HL-60 (cell line): ENCODE measurements around the gene RHBDD3.
"Not testable (repeated sequence)": the region's sequence is repeated elsewhere in the genome, so short reads cannot be mapped to it uniquely, and the experiment has no call there.

Experiments used
- DNase-seq, 2 experiments: peaks; one replicate each; pipeline ENCODE4 v3.0.0-alpha.2; 2010 to 2020; ENCODE audit warnings: low read depth in 1 of 2, low spot score in 1 of 2
- H3K27ac ChIP-seq: fragments of 250-450 bp; sonication (Bioruptor Pico); replicated peaks from 2 replicates; pipeline ENCODE4 v1.5.1; 2020; ENCODE audit warnings: mild to moderate bottlenecking, moderate library complexity
- H3K27me3 ChIP-seq: fragments of 250-450 bp; sonication (Bioruptor Pico); 2 replicates; pipeline ENCODE4 v1.5.1; 2021; ENCODE audit warnings: mild to moderate bottlenecking, moderate library complexity; ENCODE audit not compliant: insufficient read depth, poor library complexity, severe bottlenecking
- H3K4me3 ChIP-seq: replicated peaks from 2 replicates; pipeline ENCODE4 v1.5.1; 2011; ENCODE audit warnings: mild to moderate bottlenecking, control low read depth, low read length; ENCODE audit not compliant: insufficient read depth
- GABPA ChIP-seq: IDR thresholded peaks from 2 replicates; pipeline ENCODE4 v1.6.1; 2012; ENCODE audit warnings: low read depth
- POLR2AphosphoS5 ChIP-seq: IDR thresholded peaks from 2 replicates; pipeline ENCODE4 v1.6.1; 2012; ENCODE audit warnings: low read depth
- REST ChIP-seq: IDR thresholded peaks from 2 replicates; pipeline ENCODE4 v1.6.1; 2012; ENCODE audit warnings: low read depth; ENCODE audit not compliant: insufficient replicate concordance
- SPI1 ChIP-seq: IDR thresholded peaks from 2 replicates; pipeline ENCODE4 v1.6.1; 2012; ENCODE audit warnings: low read depth, mild to moderate bottlenecking, borderline replicate concordance
- TF ChIP-seq, protein P1 (sequence below): IDR thresholded peaks from one replicate; pipeline ENCODE4 v1.5.1; 2011; ENCODE audit warnings: low read length, control low read depth, inconsistent platforms; ENCODE audit not compliant: insufficient read depth

RHBDD3 gene

DNA sequence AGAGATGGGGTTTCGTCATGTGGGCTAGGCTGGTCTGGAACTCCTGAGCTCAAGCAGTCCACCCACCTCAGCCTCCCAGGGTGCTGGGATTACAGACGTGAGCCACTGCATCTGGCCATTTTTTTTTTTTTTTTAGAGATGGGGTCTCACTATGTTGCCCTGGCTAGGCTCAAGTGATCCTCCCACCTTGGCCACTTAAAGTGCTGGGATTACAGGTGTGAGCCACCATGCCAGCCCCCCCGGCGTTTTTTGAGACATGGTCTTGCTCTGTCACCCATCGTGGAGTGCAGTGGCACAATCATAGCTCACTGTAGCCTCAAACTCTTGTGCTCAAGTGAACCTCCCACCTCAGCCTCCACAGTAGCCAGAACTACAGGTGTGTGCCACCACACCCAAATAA, 16.5 kb downstream of the RHBDD3 start:
- TF ChIP-seq REST (no peak), GABPA (no peak), SPI1 (no peak), POLR2AphosphoS5 (no peak)
- TF ChIP-seq, protein P1, sequence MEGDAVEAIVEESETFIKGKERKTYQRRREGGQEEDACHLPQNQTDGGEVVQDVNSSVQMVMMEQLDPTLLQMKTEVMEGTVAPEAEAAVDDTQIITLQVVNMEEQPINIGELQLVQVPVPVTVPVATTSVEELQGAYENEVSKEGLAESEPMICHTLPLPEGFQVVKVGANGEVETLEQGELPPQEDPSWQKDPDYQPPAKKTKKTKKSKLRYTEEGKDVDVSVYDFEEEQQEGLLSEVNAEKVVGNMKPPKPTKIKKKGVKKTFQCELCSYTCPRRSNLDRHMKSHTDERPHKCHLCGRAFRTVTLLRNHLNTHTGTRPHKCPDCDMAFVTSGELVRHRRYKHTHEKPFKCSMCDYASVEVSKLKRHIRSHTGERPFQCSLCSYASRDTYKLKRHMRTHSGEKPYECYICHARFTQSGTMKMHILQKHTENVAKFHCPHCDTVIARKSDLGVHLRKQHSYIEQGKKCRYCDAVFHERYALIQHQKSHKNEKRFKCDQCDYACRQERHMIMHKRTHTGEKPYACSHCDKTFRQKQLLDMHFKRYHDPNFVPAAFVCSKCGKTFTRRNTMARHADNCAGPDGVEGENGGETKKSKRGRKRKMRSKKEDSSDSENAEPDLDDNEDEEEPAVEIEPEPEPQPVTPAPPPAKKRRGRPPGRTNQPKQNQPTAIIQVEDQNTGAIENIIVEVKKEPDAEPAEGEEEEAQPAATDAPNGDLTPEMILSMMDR, result no peak

DNA sequence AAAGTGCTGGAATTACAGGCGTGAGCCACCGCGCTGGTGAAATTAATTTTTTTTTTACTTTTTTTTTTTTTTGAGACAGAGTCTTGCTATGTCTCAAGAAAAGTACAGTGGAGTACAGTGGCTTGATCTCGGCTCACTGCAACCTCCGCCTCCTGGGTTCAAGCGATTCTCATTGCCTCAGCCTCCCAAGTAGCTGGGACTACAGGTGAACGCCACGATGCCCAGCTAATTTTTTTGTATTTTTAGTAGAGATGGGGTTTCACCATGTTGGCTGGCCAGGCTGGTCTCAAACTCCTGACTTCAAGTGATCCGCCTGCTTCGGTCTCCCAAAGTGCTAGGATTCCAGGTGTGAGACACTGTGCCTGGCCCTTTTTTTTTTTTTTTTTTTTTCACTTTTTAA, 19.9 kb downstream of the RHBDD3 start:
- DNase-seq, H3K27ac ChIP-seq, H3K4me3 ChIP-seq, H3K27me3 ChIP-seq: not testable (repeated sequence)

More for the DNA sequence above, 16.5 kb downstream of the RHBDD3 start:
- no peaks in the 10 kb centered on the region for H3K27me3 ChIP-seq
- no peak overlapping the region for H3K4me3 ChIP-seq
- no peak overlapping the region for H3K27ac ChIP-seq
- no peak for DNase-seq

- no peak for TF ChIP-seq SPI1
- TF ChIP-seq, protein P1, result peak; percentile 98
- H3K27me3 ChIP-seq, result no peaks in the 10 kb centered on the region
- peak; percentile 41 to 74 for DNase-seq
- no peak overlapping the region for H3K27ac ChIP-seq
- H3K4me3 ChIP-seq, result no peak overlapping the region
Measured at GRCh38 chr22:29245626-29246385, 22.0 kb downstream of the RHBDD3 start.

DNA sequence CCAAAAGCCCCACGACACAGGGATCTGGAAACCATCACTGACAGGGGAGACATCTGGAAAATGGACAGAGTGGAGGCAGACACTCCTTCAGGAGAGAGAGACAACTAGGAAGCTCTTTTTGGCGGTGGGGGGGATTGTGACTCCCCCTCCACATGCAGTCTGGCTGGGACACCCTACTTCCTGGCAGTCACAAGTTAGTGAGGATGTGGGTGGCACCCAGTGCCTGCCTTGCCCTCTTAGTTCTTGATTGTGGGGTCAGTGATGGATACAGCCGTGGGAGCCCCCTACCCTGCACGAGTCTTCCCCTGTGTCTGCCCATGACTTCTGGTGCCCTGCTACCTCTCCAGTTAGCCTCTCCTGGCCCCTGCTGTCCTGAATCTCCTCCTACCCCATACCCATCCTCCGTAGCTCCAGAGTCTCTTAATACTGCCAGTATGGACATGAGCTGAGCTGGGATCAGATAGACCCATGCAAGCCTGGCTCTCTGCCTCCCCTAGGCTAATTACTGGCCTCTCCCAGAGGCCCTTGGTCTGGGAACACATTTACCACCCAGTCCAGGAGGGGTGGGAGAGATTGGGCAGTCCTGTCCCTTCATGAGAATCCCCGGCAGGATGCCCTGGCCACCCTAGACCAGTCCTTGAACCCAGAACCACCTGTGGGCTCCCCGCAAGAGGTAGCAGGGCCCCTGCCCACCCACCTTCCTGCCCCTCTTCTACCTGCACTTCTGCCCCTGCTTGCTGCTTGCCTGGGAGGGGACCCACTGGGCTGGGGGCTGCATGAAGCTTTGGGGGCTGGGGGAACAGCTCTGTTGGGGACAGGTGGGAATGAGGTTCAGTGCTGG, 22.8 kb downstream of the RHBDD3 start:
- Histone ChIP-seq H3K27ac (no peak overlapping the region), H3K4me3 (no peak overlapping the region), H3K27me3 (no peaks in the 10 kb centered on the region)
- TF ChIP-seq, protein P1, result no peak
- TF ChIP-seq GABPA, result no peak
- TF ChIP-seq REST, result no peak
- no peak for TF ChIP-seq POLR2AphosphoS5
- TF ChIP-seq SPI1, result no peak
- DNase-seq, result no peak
